Neutrophil (primary cell): Measurements from ENCODE around the gene KPNB1.
A peak's percentile ranks its signal among the peaks of the same experiment; 100 is the strongest.

Source experiments
- H3K27ac ChIP-seq: fragments of 200-600 bp; sonication (generic); 2 replicates; pipeline ENCODE4 v1.5.1; 2016; ENCODE audit warnings: mild to moderate bottlenecking, moderate library complexity
- H3K27me3 ChIP-seq: fragments of 200-600 bp; sonication (generic); 2 replicates; pipeline ENCODE4 v1.6.0; 2016; ENCODE audit warnings: mild to moderate bottlenecking
- H3K36me3 ChIP-seq: fragments of 200-600 bp; sonication (generic); 2 replicates; pipeline ENCODE4 v1.5.1; 2017
- H3K4me1 ChIP-seq, 2 experiments: fragments of 200-600 bp in 1 of 2; sonication (generic) in 1 of 2; 1 replicate in 1 of 2; 2 replicates in 1 of 2; pipeline versions ENCODE4 v1.5.1 to v1.6.1; 2013 to 2016; ENCODE audit warnings: low read depth in 1 of 2, low read length in 1 of 2, mild to moderate bottlenecking in 1 of 2, moderate library complexity in 1 of 2; ENCODE audit not compliant: control insufficient read depth in 1 of 2, insufficient read depth in 1 of 2
- H3K4me3 ChIP-seq, 2 experiments: fragments of 200-600 bp in 1 of 2; sonication (generic) in 1 of 2; 1 replicate in 1 of 2; 2 replicates in 1 of 2; pipeline ENCODE4 v1.5.1; 2013 to 2016; ENCODE audit warnings: low read depth in 1 of 2, low read length in 1 of 2, mild to moderate bottlenecking in 1 of 2, moderate library complexity in 1 of 2
- H3K9me3 ChIP-seq: fragments of 200-600 bp; sonication (generic); 2 replicates; pipeline ENCODE4 v1.5.1; 2016
- TF ChIP-seq, protein P1 (sequence below): fragments of 200-600 bp; sonication (generic); IDR thresholded peaks from 2 replicates; pipeline ENCODE4 v1.5.1; 2016; ENCODE audit warnings: antibody characterized with exemption

Gene KPNB1

GRCh38 chr17:47665655-47666054 is 15.9 kb downstream of the KPNB1 start:
- peaks cover 71 to 73% of the 10 kb centered on the region in 2 experiments for H3K4me1 ChIP-seq
- peak overlapping the region; percentile 96 for H3K27ac ChIP-seq
- TF ChIP-seq, protein P1, sequence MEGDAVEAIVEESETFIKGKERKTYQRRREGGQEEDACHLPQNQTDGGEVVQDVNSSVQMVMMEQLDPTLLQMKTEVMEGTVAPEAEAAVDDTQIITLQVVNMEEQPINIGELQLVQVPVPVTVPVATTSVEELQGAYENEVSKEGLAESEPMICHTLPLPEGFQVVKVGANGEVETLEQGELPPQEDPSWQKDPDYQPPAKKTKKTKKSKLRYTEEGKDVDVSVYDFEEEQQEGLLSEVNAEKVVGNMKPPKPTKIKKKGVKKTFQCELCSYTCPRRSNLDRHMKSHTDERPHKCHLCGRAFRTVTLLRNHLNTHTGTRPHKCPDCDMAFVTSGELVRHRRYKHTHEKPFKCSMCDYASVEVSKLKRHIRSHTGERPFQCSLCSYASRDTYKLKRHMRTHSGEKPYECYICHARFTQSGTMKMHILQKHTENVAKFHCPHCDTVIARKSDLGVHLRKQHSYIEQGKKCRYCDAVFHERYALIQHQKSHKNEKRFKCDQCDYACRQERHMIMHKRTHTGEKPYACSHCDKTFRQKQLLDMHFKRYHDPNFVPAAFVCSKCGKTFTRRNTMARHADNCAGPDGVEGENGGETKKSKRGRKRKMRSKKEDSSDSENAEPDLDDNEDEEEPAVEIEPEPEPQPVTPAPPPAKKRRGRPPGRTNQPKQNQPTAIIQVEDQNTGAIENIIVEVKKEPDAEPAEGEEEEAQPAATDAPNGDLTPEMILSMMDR, result no peak
- no peaks in the 10 kb centered on the region for H3K27me3 ChIP-seq
- H3K36me3 ChIP-seq, result peaks cover 82% of the 10 kb centered on the region
- peak overlapping the region; percentile 28 to 43 for H3K4me3 ChIP-seq
- H3K9me3 ChIP-seq, result no peaks in the 10 kb centered on the region

DNA sequence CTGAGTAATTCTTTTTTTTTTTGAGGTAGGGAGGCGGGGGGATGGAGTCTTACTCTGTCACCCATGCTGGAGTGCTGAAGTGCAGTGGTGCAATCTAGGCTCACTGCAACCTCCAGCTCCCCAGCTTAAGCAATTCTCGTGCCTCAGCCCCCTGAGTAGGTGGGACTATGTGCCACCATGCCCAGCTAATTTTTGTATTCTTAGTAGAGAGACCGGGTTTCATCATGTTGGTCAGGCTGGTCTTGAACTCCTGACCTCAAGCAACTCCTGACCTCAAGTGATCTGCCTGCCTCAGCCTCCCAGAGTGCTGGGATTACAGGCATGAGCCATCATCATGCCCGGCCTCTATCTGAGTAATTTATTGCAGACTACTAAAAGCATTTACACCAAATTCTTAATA is 19.4 kb downstream of the KPNB1 start:
- Histone ChIP-seq H3K4me3 (peak overlapping the region; percentile 42 to 53), H3K9me3 (no peaks in the 10 kb centered on the region), H3K27me3 (no peaks in the 10 kb centered on the region), H3K4me1 (peaks cover 95 to 96% of the 10 kb centered on the region in 2 experiments), H3K36me3 (peaks cover 84% of the 10 kb centered on the region), H3K27ac (peak overlapping the region; percentile 90)
- TF ChIP-seq, protein P1, result no peak

- H3K27ac ChIP-seq, result peak overlapping the region; percentile 90
- TF ChIP-seq, protein P1, result no peak
- peak overlapping the region; percentile 53 for H3K4me3 ChIP-seq
- no peaks in the 10 kb centered on the region for H3K27me3 ChIP-seq
- H3K36me3 ChIP-seq, result peaks cover 84% of the 10 kb centered on the region
- no peaks in the 10 kb centered on the region for H3K9me3 ChIP-seq
- peaks cover 85 to 86% of the 10 kb centered on the region in 2 experiments for H3K4me1 ChIP-seq
These were observed 20.3 kb downstream of the KPNB1 start for GRCh38 chr17:47670064-47670463.

GRCh38 chr17:47674499-47674898 is 24.8 kb downstream of the KPNB1 start:
- Histone ChIP-seq H3K27me3 (no peaks in the 10 kb centered on the region), H3K9me3 (no peaks in the 10 kb centered on the region), H3K27ac (peak overlapping the region; percentile 90), H3K4me3 (no peak overlapping the region), H3K4me1 (peaks cover 43 to 48% of the 10 kb centered on the region in 2 experiments), H3K36me3 (peaks cover 98% of the 10 kb centered on the region)
- TF ChIP-seq, protein P1, result no peak

DNA sequence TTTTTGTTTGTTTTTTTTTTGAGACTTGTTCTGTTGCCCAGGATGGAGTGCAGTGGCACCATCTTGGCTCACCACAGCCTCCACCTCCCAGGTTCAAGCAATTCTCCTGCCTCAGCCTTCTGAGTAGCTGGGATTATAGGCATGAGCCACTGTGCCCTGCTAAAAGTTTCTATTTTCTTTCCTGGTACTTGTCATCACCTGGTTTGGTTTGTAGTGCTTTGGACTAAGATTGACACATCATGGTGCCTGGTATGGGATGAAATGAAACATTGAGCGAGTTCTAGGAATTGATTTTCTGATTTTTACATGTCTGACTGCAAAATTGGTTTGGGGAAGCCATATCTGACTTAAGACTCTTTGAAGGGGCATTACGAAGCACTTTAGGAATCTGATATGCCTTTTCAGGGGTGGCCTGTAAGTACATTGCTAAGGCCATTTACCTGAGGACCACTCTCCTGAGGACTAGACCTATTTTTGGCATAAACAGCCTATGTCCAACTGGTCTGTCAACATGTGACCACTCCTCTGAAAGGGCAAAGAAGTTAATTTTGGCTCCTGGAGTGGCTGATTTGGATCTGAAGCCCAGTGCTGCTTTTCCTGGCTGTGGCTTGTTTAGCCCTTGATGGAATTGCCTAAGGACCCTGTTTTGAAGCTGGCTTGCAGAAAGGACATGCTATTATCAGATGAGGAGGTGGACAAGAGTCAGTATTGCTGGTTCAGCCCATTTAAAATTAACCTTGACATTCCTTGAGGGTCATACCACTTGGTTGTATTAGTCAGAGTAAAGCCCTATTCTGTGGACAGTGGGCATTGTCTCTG is 25.9 kb downstream of the KPNB1 start:
- Histone ChIP-seq H3K27ac (peak overlapping the region; percentile 51), H3K36me3 (peaks cover 100% of the 10 kb centered on the region), H3K4me1 (peaks cover 32 to 38% of the 10 kb centered on the region in 2 experiments), H3K27me3 (no peaks in the 10 kb centered on the region), H3K9me3 (no peaks in the 10 kb centered on the region), H3K4me3 (no peak overlapping the region)
- TF ChIP-seq, protein P1, result no peak
